ENCODE measurements around the gene TMEM74B.

Gene TMEM74B

GRCh38 chr20:1131354-1131753, 53.4 kb downstream of the TMEM74B start:
- no peak for DNase-seq

DNA sequence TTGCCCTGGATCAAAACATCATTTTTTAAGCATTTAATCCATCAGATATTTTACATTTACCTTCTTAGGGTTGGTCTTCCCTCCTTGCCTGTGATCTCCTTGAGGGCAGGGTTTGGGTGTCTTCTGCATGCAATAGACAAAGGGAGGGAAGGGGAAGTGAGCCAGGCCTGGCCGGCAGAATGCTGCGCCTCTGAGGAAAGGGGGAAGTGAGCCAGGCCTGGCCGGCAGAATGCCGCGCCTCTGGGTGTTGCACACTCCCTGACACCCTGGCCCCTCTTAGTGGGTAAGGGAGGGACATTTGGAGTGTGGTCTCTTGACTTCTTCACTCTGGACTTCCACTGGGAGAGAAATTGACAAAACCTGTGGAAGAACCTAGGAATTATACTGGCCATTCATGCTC, 53.9 kb downstream of the TMEM74B start:
- no peak for DNase-seq

Measured in NCI-H510A (cell line).